ENCODE data around the gene RSAD2. TPM values are rescaled to one million over a fixed set of nuclear protein-coding genes. Genes with fewer than 3 reads are reported as not detected.

Gene RSAD2
- total RNA-seq, 4 donors from 2014 or later, result 0.30 to 7.6 (median 4.7) TPM

DNA sequence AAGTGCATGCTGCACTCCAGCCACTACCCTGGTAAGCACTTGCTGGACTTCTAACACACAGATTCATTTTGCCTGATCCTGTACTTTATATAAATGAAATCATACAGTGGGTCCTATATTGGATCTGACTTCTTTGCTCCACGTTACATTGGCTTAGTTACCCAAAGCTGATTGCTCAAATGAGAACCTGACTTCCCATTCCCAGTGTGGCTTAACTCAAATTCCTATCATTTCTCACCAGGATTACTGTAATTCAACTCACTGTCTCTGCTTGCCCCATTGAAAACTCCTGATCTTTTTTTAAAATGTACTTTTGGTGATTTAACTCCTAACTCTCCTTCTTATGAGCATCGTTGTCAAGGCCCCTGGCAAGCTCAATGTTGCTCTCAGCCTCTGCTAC, 1.4 kb downstream of the RSAD2 start:
- no peaks in the 10 kb centered on the region for H3K27me3 ChIP-seq
- DNase-seq (ENCODE audit: low spot score in 2 of 2), result no peak
- H3K9me3 ChIP-seq, result no peaks in the 10 kb centered on the region
- WGBS, 2 donors, result 67 to 71% methylated on average over 2 of the region's 2 CpGs
- no peak for TF ChIP-seq CTCF (IDR thresholded peaks at IDR 0.05)
- H3K36me3 ChIP-seq, result peaks cover 0 to 6% (median 0%) of the 10 kb centered on the region in 3 donors
- H3K27ac ChIP-seq, result no peak overlapping the region
- no peak overlapping the region for H3K4me3 ChIP-seq
- H3K4me1 ChIP-seq, result peaks cover 0 to 34% (median 13%) of the 10 kb centered on the region in 4 donors

GRCh38 chr2:6880200-6880733, 2.7 kb downstream of the RSAD2 start:
- Histone ChIP-seq H3K36me3 (peaks cover 0 to 11% (median 0%) of the 10 kb centered on the region in 3 donors), H3K4me3 (no peak overlapping the region), H3K27ac (no peak overlapping the region), H3K27me3 (no peaks in the 10 kb centered on the region), H3K9me3 (no peaks in the 10 kb centered on the region), H3K4me1 (peaks cover 0 to 34% (median 13%) of the 10 kb centered on the region in 4 donors)
- no peak for TF ChIP-seq EP300 (IDR thresholded peaks at IDR 0.05)
- no peak for TF ChIP-seq POLR2A (IDR thresholded peaks at IDR 0.05)
- TF ChIP-seq CTCF (IDR thresholded peaks at IDR 0.05), result no peak
- WGBS, 2 donors, result 70 to 79% methylated on average over 2 of the region's 2 CpGs
- DNase-seq (ENCODE audit: low spot score in 2 of 2), result no peak

- WGBS, 2 donors, result 91 to 92% methylated on average over 1 of the region's 1 CpG
- peaks cover 0 to 11% (median 0%) of the 10 kb centered on the region in 3 donors for H3K36me3 ChIP-seq
- peaks cover 0 to 34% (median 13%) of the 10 kb centered on the region in 4 donors for H3K4me1 ChIP-seq
- H3K27ac ChIP-seq, result no peak overlapping the region
- TF ChIP-seq EP300 (IDR thresholded peaks at IDR 0.05) (no peak), CTCF (IDR thresholded peaks at IDR 0.05) (no peak), POLR2A (IDR thresholded peaks at IDR 0.05) (no peak)
- no peaks in the 10 kb centered on the region for H3K9me3 ChIP-seq
- no peaks in the 10 kb centered on the region for H3K27me3 ChIP-seq
- H3K4me3 ChIP-seq, result no peak overlapping the region
- no peak for DNase-seq (ENCODE audit: low spot score in 2 of 2)
Observed at GRCh38 chr2:6881046-6881445, 3.5 kb downstream of the RSAD2 start.

- WGBS, 2 donors, result 93 to 98% methylated on average over 5 of the region's 5 CpGs
Observed at GRCh38 chr2:6881516-6881915, 3.9 kb downstream of the RSAD2 start.

More at GRCh38 chr2:6881516-6881915, 3.9 kb downstream of the RSAD2 start:
- peaks cover 0 to 34% (median 13%) of the 10 kb centered on the region in 4 donors for H3K4me1 ChIP-seq
- H3K27ac ChIP-seq, result no peak overlapping the region
- no peaks in the 10 kb centered on the region for H3K9me3 ChIP-seq
- no peak for TF ChIP-seq CTCF (IDR thresholded peaks at IDR 0.05)
- TF ChIP-seq POLR2A (IDR thresholded peaks at IDR 0.05), result no peak
- TF ChIP-seq EP300 (IDR thresholded peaks at IDR 0.05), result no peak
- H3K27me3 ChIP-seq, result no peaks in the 10 kb centered on the region
- no peak overlapping the region for H3K4me3 ChIP-seq
- no peak for DNase-seq (ENCODE audit: low spot score in 2 of 2)
- H3K36me3 ChIP-seq, result peaks cover 0 to 11% (median 0%) of the 10 kb centered on the region in 3 donors
